Nucleus accumbens (tissue), 56 donors: ENCODE results near the gene SLC25A23.

Source experiments
- DNase-seq, 56 donors: peaks; one replicate each; lab custom pipeline; 2025; lab: John Stamatoyannopoulos, UW

Gene SLC25A23

GRCh38 chr19:6482343-6482686 lies 22.7 kb upstream of the SLC25A23 start:
- no peak for DNase-seq

- DNase-seq: peak in 40 of 56 donors; percentile 8 to 69 (median 35)
These were observed 22.1 kb upstream of the SLC25A23 start, which contains the start of gene DENND1C for GRCh38 chr19:6481541-6482342. Gene DENND1C (minus strand): TSS chr19:6481787. CDS start chr19:6481695, 92 bp downstream.

GRCh38 chr19:6480848-6481415 lies 21.3 kb upstream of the SLC25A23 start:
- no peak for DNase-seq

- DNase-seq: no peak
These were observed 20.3 kb upstream of the SLC25A23 start for GRCh38 chr19:6479836-6480398.

GRCh38 chr19:6478815-6479214 lies 19.2 kb upstream of the SLC25A23 start:
- no peak for DNase-seq

GRCh38 chr19:6476896-6477431 lies 17.4 kb upstream of the SLC25A23 start:
- no peak for DNase-seq

- peak in 49 of 56 donors; percentile 14 to 86 (median 57) for DNase-seq
These were observed 16.7 kb upstream of the SLC25A23 start for GRCh38 chr19:6476155-6476895.

- DNase-seq: peak in 1 of 56 donors; percentile 24
These were observed 15.9 kb upstream of the SLC25A23 start for GRCh38 chr19:6475321-6476108.

GRCh38 chr19:6473647-6474046 lies 14.1 kb upstream of the SLC25A23 start:
- no peak for DNase-seq

GRCh38 chr19:6472713-6473112 lies 13.1 kb upstream of the SLC25A23 start:
- DNase-seq: no peak

GRCh38 chr19:6471076-6471475 lies 11.5 kb upstream of the SLC25A23 start:
- DNase-seq: no peak

- DNase-seq: no peak
These were observed 10.6 kb upstream of the SLC25A23 start for GRCh38 chr19:6470173-6470572.

GRCh38 chr19:6467384-6467783 lies 7.8 kb upstream of the SLC25A23 start:
- DNase-seq: no peak

GRCh38 chr19:6466526-6467248 lies 7.1 kb upstream of the SLC25A23 start:
- DNase-seq: no peak

- no peak for DNase-seq
These were observed 6.1 kb upstream of the SLC25A23 start for GRCh38 chr19:6465663-6466062.

- no peak for DNase-seq
These were observed 5.4 kb upstream of the SLC25A23 start for GRCh38 chr19:6465006-6465405.

GRCh38 chr19:6464070-6464873 lies 4.7 kb upstream of the SLC25A23 start, which contains the start of gene CRB3:
Gene CRB3 (plus strand): TSS chr19:6464271. CDS start chr19:6464702, 431 bp downstream.
- peak in 1 of 56 donors; percentile 31 for DNase-seq
